Measurements from ENCODE around the gene GLI3. TPM values are rescaled to one million over a fixed set of nuclear protein-coding genes. Genes with fewer than 3 reads are reported as not detected.

GLI3 gene
- total RNA-seq, 6 experiments from 2014 or later: 0.12 to 0.95 (median 0.21) TPM

- H3K9me3 ChIP-seq: no peaks in the 10 kb centered on the region
- 49% methylated on average over 3 of the region's 3 CpGs for WGBS (ENCODE audit: insufficient coverage, low coverage, low lambda C conversion rate, missing lambda C conversion rate)
- no peak overlapping the region for H3K27ac ChIP-seq
- TF ChIP-seq POLR2A (IDR thresholded peaks at IDR 0.05) (no peak), CTCF (IDR thresholded peaks at IDR 0.05) (no peak)
- H3K4me3 ChIP-seq: no peak overlapping the region
- H3K27me3 ChIP-seq: no peaks in the 10 kb centered on the region
- no peak for ATAC-seq
- DNase-seq: no peak
- H3K4me1 ChIP-seq: no peaks in the 10 kb centered on the region
- H3K36me3 ChIP-seq: no peaks in the 10 kb centered on the region
- intact Hi-C loops (cut with DNase I): no loop called here
Measured at GRCh38 chr7:42159130-42159529, 77.9 kb downstream of the GLI3 start.

GRCh38 chr7:42156967-42157721 lies 79.9 kb downstream of the GLI3 start:
- Histone ChIP-seq H3K9me3 (no peaks in the 10 kb centered on the region), H3K27ac (no peak overlapping the region), H3K36me3 (no peaks in the 10 kb centered on the region), H3K4me1 (no peaks in the 10 kb centered on the region), H3K27me3 (no peaks in the 10 kb centered on the region), H3K4me3 (no peak overlapping the region)
- 60% methylated on average over 6 of the region's 6 CpGs for WGBS (ENCODE audit: insufficient coverage, low coverage, low lambda C conversion rate, missing lambda C conversion rate)
- DNase-seq: no peak
- intact Hi-C loops (cut with DNase I): no loop called here
- no peak for ATAC-seq
- no peak for TF ChIP-seq POLR2A (IDR thresholded peaks at IDR 0.05)
- no peak for TF ChIP-seq CTCF (IDR thresholded peaks at IDR 0.05)

- no peaks in the 10 kb centered on the region for H3K36me3 ChIP-seq
- no peak overlapping the region for H3K4me3 ChIP-seq
- TF ChIP-seq CTCF (IDR thresholded peaks at IDR 0.05): no peak
- DNase-seq (no peak), ATAC-seq (no peak)
- no peak overlapping the region for H3K27ac ChIP-seq
- WGBS (ENCODE audit: insufficient coverage, low coverage, low lambda C conversion rate, missing lambda C conversion rate): 70% methylated on average over 6 of the region's 6 CpGs
- no peaks in the 10 kb centered on the region for H3K4me1 ChIP-seq
- no peaks in the 10 kb centered on the region for H3K9me3 ChIP-seq
- H3K27me3 ChIP-seq: no peaks in the 10 kb centered on the region
- intact Hi-C loops (cut with DNase I): no loop called here
Measured at GRCh38 chr7:42156291-42156865, 80.6 kb downstream of the GLI3 start.

DNA sequence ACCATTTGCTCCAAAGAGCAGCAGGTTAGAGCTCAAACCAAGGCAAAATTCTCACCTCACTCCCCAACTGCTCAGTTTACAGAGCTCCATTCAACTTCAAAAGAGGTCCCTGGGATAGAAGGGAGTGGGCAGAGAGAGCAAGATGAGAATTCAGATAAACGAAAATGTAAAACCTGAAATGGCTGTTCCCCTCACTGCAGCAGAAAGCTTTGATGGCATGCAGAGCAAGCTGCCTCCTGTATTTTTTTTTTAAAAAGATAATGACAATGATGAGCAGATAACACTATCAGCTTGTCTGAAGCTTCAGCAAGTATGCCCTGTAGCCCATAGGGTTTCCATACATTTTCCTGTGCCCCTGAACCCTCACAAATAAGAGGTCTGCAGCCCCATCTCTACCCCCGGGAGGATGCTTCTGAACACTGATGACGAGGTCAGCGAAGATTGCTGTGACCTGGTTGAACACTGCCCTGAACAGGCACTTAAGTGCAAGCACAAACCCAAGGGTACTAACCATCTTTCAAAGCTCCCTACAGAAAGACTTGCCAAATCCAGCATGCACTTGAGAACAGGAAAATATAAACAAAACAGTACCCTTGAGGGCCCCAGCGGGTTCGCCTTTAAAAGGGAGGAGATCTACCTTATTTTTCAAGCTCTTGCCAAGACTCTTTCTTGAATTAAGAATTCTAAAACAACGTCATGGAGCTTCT lies 81.3 kb downstream of the GLI3 start:
- Histone ChIP-seq H3K27me3 (no peaks in the 10 kb centered on the region), H3K36me3 (no peaks in the 10 kb centered on the region), H3K4me1 (no peaks in the 10 kb centered on the region), H3K27ac (no peak overlapping the region), H3K9me3 (no peaks in the 10 kb centered on the region), H3K4me3 (no peak overlapping the region)
- no peak for ATAC-seq
- TF ChIP-seq POLR2A (IDR thresholded peaks at IDR 0.05) (no peak), CTCF (IDR thresholded peaks at IDR 0.05) (no peak)
- DNase-seq: no peak
- WGBS (ENCODE audit: insufficient coverage, low coverage, low lambda C conversion rate, missing lambda C conversion rate): 68% methylated on average over 5 of the region's 7 CpGs
- intact Hi-C loops (cut with DNase I): no loop called here
